Activated T-cell treated with anti-CD3 and anti-CD28 coated beads, Interleukin-2, amount 50 U/mL, for 48 hours (primary cell): ENCODE results near the gene MYH15.
"Not testable (repeated sequence)": the region's sequence is repeated elsewhere in the genome, so short reads cannot be mapped to it uniquely, and the experiment has no call there.

Experiments
- DNase-seq, 2 experiments: peaks; one replicate each; pipeline ENCODE4 v3.0.0-alpha.2; 2020

The MYH15 gene

GRCh38 chr3:108380128-108380795 is 130.1 kb downstream of the MYH15 start:
- no peak for DNase-seq

DNA sequence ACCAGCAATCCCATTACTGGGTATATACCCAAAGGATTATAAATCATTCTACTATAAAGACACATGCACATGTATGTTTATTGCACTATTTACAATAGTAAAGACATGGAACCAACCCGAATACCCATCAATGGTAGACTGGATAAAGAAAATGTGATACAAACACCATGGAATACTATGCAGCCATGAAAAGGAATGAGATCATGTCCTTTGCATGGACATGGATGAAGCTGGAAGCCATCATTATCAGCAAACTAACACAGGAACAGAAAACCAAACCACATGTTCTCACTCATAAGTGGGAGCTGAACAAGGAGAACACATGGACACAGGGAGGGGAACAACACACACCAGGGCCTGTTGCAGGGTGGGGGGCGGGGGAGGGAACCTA is 131.4 kb downstream of the MYH15 start:
- not testable (repeated sequence) for DNase-seq

DNA sequence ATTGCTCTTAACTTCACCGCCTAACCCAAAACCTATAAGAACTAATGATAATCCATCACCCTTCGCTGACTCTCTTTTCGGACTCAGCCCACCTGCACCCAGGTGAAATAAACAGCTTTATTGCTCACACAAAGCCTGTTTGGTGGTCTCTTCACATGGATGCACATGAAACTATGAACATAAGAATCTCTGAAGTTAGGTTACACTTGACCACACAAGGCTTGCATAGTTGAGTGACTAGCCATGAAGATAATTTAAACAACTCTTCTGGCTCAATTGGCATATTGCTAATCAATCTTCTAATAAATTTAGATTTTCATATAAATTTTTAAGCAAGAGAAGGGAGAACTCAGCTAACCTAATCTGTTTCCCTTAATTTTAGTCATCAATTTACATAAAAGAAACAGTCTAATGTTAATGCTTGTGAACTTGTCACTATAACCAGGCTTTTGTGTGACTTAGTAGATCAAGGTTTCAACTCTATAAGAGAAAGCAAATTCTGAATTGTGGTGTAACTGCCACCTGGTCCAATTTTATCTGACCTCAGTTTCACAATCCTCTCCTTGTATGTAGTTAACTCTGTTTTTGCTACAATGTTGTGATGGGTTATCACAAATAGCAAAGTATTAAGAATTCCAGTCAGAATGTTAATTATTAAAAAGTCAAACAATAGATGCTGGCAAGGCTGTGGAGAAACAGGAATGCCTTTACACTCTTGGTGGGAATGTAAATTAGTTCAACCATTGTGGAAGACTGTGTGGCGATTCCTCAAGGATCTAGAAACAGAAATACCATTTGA is 132.0 kb downstream of the MYH15 start:
- DNase-seq, result no peak

- no peak for DNase-seq
Observed at GRCh38 chr3:108377384-108377783, 133.0 kb downstream of the MYH15 start.

DNA sequence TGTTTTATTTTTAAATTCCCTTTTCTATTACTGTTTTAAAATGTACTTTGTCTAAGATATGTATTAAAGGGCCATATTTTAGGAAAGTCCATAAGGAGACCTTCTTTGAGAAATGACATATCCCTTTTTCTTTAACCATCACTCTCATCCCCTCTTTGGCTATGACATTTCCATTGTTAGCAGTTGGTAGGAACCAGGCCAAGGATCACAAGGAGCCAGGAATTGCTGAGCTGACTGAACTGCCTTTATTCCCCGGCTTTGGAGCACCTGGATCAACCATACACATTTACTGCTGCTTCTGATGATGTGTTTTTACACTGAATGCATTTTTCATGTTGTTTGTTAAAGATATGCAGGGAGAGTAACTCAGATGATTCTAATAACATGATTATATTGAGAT is 134.4 kb downstream of the MYH15 start:
- no peak for DNase-seq

GRCh38 chr3:108359011-108359410 is 151.4 kb downstream of the MYH15 start:
- DNase-seq, result no peak

DNA sequence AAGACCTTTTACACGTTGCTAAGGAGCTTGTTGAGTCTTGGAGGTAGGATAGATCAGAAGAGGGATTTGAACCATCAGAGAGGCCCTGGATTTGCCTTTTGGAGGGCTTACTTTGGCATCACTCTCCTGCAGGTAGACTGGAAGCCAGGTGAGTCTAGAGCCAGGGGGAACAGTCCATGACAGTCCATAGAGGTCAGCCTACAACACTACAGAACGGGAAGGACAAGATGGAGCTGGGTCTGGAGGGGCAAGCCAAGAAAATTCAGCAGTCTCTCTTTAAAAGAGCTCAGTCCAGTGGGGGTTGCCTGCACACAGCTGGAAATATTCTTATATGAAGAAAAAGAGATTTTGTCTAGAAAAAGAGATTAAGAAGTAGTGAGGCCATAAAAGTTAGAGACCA is 153.4 kb downstream of the MYH15 start:
- no peak for DNase-seq

GRCh38 chr3:108354562-108354961 is 155.8 kb downstream of the MYH15 start:
- DNase-seq, result no peak

GRCh38 chr3:108352176-108352575 is 158.2 kb downstream of the MYH15 start:
- no peak for DNase-seq

- no peak for DNase-seq
Observed at GRCh38 chr3:108346301-108347227, 163.8 kb downstream of the MYH15 start.

DNA sequence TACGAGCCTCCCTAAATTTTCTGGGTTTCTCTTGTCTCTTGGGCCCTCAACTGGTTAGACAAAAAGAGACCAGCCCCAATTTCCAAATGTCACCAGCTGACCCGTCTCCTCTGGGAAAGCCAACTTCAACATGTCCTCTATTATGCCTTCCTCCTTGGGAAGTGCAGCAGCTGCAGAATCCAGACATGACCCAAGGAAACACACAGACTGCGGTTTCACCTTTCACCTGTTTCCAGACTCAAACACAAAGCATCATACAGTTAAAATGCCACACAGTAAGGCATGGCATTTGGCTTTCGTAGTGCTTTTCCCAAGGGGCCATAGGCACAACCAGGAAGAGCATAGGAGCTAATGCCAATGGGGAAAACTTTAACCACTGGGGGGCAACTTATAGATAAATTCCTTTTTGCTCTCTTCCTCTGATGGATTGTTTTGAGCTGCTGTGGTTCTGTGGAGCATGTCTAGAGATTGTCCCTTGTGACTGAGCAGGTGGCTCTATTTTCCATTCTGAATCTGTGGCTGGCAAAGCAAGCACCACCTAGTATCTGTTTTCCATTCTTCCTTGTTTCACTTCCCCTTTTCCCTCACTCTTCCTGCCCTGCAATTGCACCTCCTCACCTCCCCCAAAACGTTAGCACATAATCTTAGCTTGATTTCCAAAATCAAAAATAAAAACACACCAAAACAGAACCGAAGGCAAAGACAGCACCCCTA is 164.7 kb downstream of the MYH15 start:
- no peak for DNase-seq

DNA sequence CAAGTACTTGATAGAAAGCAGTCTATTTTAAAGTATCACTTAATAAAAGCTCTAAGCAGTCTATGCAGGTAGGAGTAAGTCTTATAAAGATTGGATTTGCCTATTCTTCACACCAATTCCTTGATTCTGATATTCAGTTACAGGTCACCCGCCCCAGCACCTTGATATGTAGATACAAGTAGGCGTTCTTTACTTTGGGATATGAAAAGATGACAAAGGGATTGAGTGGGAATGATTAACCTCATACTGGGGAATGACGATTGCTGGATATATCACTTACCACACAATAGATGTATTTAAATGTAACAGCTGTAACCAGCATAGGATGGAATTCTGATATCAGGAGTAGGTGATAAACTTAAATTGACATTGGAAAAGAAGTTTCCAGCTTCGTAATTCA is 166.9 kb downstream of the MYH15 start:
- no peak for DNase-seq

DNA sequence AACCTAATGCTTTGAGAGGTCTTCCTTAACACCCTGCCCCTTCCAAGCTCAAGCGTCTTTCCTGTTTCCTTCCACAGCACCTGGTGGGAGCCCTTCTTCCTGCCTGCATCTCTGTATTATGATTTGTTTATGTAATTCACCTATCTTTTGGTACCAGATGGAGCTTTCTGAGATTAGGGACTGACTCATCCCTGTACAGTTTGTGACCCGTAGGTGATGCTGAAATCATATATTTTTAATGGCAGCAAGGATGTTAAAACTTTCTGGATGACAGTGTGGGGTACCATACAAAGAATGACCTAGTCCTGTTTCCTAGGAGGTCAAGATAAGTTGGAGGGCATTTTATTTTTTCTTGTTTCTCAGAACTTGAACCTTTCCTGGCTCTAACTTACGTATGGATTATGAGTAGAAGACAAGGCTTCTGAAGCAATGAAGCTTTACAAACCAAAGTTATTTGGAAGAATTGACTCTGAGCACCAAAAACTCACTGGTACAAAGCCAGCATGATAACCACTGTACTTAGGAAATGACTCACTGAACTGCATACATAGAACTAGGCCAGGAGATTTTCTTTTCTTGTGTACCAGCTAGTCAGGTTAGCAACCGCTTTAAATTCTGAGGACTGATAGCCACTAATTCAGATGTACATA is 167.4 kb downstream of the MYH15 start:
- peak; percentile 24 to 25 for DNase-seq

DNA sequence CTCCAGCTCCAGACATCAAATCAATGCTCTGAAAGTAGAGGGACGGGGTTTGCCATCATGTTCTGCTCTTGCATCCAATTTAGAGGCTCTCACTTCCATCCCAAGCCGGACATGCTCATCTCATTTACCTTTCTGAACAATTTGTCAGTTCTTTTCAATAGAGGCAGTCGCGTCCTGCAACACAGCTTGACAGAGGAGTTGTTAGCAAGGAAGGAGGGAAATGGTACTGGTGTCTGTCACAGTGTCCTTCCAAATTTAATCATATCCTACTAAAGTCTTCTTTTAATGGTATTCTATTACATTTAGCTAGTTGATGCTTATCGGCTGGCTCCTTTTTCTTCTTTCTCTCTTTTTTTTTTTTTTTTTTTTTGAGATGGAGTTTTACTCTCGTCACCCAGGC is 168.5 kb downstream of the MYH15 start:
- no peak for DNase-seq

DNA sequence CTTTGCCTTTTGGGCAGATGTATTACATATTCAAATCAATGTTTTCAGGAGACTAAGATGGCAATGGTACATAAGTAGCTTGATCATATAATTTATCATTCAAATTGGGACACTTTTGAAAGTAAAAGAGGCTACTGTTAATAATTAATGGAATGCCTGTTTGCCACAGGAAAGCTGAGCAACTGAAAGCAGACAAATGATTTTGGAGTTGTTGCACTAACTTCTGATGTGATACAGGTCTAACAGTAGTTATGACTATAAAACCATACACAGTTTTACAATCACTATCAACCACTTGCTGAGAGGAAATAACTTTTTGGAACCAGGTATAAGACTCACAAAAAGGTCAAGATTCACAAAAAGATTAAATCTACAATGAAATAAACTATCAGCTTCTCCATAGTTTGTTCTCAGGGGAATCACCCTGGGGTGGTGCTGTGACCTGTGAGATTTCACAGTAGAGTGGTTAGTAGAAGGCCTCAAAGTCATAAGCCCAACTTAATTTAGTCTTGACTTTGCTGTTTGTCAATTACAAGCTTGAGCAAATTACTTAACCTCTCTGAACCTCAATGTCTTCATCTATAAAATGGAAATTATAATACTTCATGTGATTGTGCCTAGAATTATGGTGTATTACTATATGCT is 171.4 kb downstream of the MYH15 start:
- DNase-seq, result no peak

- no peak for DNase-seq
Observed at GRCh38 chr3:108334701-108335100, 175.7 kb downstream of the MYH15 start.

DNA sequence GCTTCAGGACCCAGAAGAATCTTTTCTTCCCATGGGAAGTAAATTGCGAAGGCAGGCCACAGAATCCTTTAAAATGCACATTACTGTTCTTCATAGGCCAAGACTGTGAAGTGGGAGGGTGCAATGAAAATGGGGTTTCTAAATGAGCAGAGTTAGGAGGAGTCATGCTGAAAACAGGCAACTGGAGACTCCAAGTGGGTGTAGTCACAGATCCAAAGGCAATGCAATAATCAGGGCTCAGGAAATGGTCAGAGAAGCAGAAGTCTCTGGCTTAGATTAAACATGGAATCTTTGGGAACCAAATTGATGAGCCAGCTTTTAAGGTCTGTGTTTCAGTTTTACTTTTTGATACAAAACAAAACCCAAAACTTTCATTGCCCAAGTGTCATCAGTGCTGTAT is 176.4 kb downstream of the MYH15 start:
- no peak for DNase-seq

DNA sequence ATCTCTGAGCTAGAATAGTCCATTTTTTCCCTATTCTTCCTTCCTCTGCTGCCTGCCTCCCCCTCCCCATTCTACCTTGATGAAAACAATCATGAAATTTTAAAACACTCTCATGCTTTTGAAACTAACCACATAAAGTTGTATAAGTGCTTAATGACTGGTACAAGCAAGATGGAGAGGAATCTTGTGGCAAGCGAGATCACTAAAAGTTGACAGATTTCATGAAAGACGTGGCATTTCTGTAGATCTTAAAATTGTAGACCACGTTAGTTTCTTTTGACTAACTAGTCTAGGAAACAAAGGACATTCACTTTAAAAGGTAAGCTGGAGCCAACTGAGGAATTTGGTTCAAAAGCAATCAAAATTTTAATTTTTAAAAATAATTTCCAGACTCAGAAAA is 178.6 kb downstream of the MYH15 start:
- DNase-seq, result no peak
